ENCODE results near the gene TRAF4.

GRCh38 chr17:28763137-28763799 is 19.5 kb downstream of the TRAF4 start:
- TF ChIP-seq CTCF (IDR thresholded peaks at IDR 0.05) (no peak), POLR2A (IDR thresholded peaks at IDR 0.05) (no peak)

Data from Peyer's patch (tissue), 4 donors.